ENCODE measurements around the gene FAM193A. TPM values are rescaled to one million over a fixed set of nuclear protein-coding genes. Genes with fewer than 3 reads are reported as not detected.
"Not testable (repeated sequence)": the region's sequence is repeated elsewhere in the genome, so short reads cannot be mapped to it uniquely, and the experiment has no call there.

The FAM193A gene
- total and polyA plus RNA-seq, 5 experiments from 2014 or later: 1.5 to 48.6 (median 4.3) TPM

DNA sequence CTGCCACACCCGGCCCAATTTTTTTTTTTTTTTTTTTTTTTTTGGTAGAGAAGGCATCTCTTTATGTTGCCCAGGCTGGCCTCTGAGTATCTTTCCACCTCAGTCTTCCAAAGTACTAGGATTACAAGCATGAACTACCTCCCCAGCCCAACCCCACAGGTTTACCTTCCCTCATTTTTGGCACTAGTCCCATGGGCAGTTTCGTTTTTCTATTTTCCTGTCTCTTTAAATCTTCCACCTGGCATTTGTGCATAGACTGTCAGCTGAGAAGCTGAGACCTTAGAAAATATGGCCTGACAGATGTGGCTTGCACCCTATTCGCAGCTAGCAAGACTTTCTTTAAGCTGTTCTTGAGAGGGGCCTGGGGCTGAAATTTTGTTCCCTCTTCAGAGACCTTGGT lies 191.8 kb downstream of the FAM193A start:
- POLR2A ChIA-PET: interaction anchor here (0.7 kb wide), 1 partner anchor 27 kb away, joined by 5 read pairs; no protein-coding TSS in a partner anchor

DNA sequence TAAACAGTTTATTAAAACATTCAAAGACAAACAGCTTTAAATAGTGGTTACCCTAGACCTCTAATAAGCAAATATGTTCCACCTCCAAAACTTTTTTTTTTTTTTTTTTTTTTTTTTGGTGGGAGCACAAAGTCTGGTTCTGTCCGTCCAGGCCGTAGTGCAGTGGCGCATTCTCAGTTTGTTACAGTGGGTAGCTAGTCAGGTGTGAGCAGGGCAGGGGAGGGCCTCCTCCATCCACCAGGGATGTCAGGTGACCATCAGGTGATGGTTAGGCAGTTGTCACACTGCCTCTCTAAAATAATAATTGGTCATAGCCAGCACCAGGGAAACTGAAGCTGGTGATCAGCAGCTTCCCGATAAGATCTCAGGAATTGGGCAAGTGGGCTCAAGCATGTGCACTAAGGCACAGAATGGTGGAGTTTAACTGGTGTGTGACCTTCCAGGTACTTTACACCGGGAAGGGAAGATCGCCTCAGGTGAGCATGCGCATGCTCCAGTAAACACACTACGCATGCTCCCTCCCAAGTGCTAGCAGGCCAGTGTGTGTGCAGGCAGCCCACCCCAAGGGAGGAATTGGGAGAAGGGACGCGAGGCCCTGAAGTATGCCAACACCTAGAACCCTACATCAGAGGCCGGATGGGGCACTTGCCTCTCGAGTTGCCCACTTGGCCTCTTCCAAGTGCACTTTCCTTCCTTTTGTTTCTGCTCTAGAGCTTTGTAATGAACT lies 192.5 kb downstream of the FAM193A start:
- POLR2A ChIA-PET: no interaction called here
- Mint-ChIP-seq H3K4me1 (peaks cover 8 to 11% (median 10%) of the 10 kb centered on the region in 4 donors), H3K4me3 (no peak overlapping the region), H3K36me3 (peaks cover 0 to 46% (median 11%) of the 10 kb centered on the region in 3 donors), H3K27me3 (no peaks in the 10 kb centered on the region), H3K27ac (peak overlapping the region in 2 of 10 donors; percentile 55 to 66), H3K9me3 (no peaks in the 10 kb centered on the region)
- DNase-seq (no peak), ATAC-seq (no peak)

More for the DNA sequence above, 191.8 kb downstream of the FAM193A start:
- Mint-ChIP-seq H3K9me3 (no peaks in the 10 kb centered on the region), H3K36me3 (peaks cover 0 to 44% (median 11%) of the 10 kb centered on the region in 3 donors), H3K27me3 (no peaks in the 10 kb centered on the region), H3K27ac (peak overlapping the region in 1 of 10 donors; percentile 18), H3K4me1 (peaks cover 13 to 14% (median 13%) of the 10 kb centered on the region in 4 donors), H3K4me3 (no peak overlapping the region)
- no peak for DNase-seq
- no peak for ATAC-seq

DNA sequence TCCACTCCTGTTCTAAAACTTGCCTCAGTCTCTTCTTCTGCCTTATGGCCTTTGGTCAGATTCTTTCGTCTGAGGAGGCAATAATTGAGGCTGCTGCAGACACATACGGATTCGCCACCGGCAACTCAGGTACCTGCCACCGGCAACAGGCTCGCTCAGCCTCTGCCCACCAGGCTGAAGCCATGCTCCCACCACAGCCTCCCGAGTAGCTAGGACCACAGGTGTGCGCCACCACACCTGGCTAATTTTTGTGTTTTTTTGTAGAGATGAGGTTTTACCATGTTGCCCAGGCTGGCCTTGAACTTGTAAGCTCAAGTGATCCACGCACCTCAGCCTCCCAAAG lies 193.1 kb downstream of the FAM193A start:
- Mint-ChIP-seq H3K27me3 (no peaks in the 10 kb centered on the region), H3K9me3 (peaks cover 0 to 3% (median 0%) of the 10 kb centered on the region in 9 donors), H3K4me3 (no peak overlapping the region), H3K27ac (peak overlapping the region in 2 of 10 donors; percentile 55 to 66), H3K36me3 (peaks cover 2 to 49% (median 16%) of the 10 kb centered on the region in 3 donors), H3K4me1 (peaks cover 3 to 7% (median 5%) of the 10 kb centered on the region in 4 donors)
- no peak for ATAC-seq
- DNase-seq: no peak
- POLR2A ChIA-PET: no interaction called here

DNA sequence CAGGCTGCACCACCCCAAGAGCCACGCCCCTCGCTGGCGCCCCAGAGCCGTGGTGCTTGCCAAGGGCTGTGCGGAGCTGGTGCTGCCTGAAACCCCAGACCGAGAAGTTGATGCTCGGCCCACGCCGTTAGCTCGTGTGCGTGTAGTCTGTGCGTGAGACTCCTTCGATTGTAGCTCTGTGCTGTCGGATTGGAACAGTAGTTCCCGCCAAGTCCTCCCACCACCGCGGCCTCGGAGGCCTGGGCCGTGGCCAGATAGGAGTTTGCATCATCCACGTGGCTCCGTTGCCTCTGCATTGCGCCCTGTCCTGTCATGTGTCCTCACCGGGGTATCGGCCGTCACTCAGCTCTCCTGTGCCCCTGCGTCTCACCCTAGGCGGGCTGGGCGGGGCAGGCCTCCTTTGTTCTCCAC lies 195.5 kb downstream of the FAM193A start:
- Mint-ChIP-seq H3K9me3 (peaks cover 0 to 25% (median 8%) of the 10 kb centered on the region in 9 donors), H3K4me1 (peaks cover 0 to 6% (median 2%) of the 10 kb centered on the region in 4 donors), H3K4me3 (no peak overlapping the region), H3K27me3 (no peaks in the 10 kb centered on the region), H3K27ac (peak overlapping the region in 4 of 10 donors; percentile 19 to 74 (median 48)), H3K36me3 (peaks cover 11 to 51% (median 33%) of the 10 kb centered on the region in 3 donors)
- no peak for DNase-seq
- POLR2A ChIA-PET: interaction anchor here (0.6 kb wide), 1 partner anchor 131 kb away, joined by 3 read pairs; no protein-coding TSS in a partner anchor
- ATAC-seq: no peak

DNA sequence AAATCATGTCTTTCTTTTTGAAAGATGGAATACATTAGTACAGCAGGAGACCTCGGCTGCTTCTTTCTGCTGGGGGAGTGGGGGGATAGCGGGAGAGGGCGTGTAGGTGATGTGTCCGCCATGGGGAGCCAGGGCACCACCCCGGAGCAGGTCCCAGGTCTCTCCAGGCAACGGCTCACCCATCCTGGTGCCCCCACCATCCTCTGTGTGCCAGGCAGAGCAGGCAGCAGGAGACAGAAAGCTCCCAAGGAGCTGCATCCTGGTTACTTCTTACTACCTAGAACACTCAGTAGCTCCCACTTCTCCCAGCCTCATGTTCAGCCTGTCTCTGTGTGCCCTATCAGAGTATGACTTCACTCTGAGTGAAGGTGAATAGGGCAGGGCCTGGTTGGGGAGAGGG lies 196.1 kb downstream of the FAM193A start:
- H3K27ac Mint-ChIP-seq: peak overlapping the region in 3 of 10 donors; percentile 47 to 74 (median 58)
- H3K9me3 Mint-ChIP-seq: peaks cover 0 to 25% (median 8%) of the 10 kb centered on the region in 9 donors
- no peak for ATAC-seq
- H3K36me3 Mint-ChIP-seq: peaks cover 11 to 49% (median 33%) of the 10 kb centered on the region in 3 donors
- H3K4me3 Mint-ChIP-seq: no peak overlapping the region
- H3K27me3 Mint-ChIP-seq: no peaks in the 10 kb centered on the region
- POLR2A ChIA-PET: interaction anchor here (0.6 kb wide), 1 partner anchor 15 kb away, joined by 4 read pairs; no protein-coding TSS in a partner anchor
- no peak for DNase-seq
- H3K4me1 Mint-ChIP-seq: peaks cover 0 to 6% (median 2%) of the 10 kb centered on the region in 4 donors

DNA sequence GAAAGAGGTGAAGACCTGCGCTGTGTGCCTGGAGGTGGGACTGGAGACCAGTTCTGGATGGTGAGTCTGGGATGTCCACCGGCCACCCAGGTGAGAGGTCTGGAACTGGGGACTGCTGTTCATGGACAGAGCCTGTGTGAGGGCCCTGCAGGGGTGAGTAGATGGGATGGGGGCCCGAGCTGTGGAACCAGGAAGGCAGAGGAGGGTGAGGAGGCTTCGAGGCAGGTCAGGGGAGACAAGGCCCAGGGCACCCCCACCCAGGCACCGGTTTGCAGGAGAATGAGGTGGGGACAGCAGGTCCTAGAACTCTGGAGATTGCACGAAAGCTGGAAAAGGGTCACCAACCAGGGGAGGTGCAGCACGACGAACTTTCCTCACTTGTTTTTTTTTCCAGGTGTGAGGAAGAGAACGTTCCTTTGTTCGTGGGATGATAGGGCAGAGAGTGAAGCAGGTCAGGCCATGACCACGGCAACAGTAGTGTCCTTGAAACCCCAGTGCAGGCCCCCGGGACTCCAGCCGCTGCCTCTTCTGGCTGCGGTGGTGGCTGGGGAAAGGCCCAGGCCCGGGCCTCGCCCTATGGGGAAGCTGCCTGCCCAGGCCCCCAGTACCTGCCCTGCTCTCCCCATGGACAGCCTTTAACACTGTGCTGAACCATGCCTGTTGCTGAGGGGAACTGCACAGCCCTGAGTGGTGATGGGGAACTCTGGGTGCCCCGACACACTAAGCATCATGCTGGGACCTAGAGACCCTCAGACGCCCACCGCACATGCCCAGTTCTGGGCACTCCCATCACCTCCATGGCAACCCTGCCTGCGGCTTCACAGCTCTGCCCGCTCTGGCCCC lies 196.8 kb downstream of the FAM193A start:
- no peak for DNase-seq
- Mint-ChIP-seq H3K4me1 (peaks cover 0 to 7% (median 2%) of the 10 kb centered on the region in 4 donors), H3K27me3 (no peaks in the 10 kb centered on the region), H3K27ac (peak overlapping the region in 3 of 10 donors; percentile 47 to 58 (median 51)), H3K9me3 (peaks cover 0 to 25% (median 8%) of the 10 kb centered on the region in 9 donors), H3K36me3 (peaks cover 11 to 49% (median 33%) of the 10 kb centered on the region in 3 donors), H3K4me3 (no peak overlapping the region)
- ATAC-seq: no peak
- POLR2A ChIA-PET: interaction anchor here (0.6 kb wide), 1 partner anchor 16 kb away, joined by 4 read pairs; no protein-coding TSS in a partner anchor

DNA sequence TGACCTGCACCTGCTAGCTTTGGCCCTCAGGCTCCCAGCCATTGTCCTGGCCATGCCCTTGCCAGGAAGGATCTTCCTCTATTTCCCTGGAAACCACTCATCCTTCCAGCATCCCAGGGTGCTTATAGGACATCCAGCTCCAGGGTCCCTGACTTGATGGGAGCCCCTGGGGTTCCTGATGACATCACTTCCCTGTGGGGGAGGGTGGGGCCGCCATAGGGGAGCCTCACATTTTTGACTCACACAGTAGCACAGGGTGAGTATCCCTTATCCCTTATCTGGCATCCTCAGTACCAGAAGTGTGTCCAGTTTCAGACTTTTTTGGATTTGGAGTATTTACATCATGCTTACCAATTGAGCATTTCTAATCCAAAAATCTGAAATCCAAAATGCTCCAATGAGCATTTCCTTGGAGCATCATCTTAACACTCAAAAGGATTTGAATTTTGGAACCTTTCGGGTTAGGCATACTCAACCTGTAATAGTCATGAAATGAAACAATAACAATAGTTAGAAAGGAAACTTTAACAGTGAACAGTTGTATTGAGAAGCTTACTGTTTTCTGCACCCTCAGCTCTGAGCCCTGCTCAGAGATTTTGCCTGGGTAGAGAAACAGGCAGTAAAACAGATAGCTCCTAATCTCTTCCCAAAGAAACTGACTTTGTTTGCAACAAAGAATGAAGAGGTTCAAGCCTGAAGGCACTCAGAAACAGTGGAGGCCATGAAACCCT lies 197.6 kb downstream of the FAM193A start:
- POLR2A ChIA-PET: interaction anchor here (0.5 kb wide), 1 partner anchor 9 kb away, joined by 6 read pairs; no protein-coding TSS in a partner anchor

DNA sequence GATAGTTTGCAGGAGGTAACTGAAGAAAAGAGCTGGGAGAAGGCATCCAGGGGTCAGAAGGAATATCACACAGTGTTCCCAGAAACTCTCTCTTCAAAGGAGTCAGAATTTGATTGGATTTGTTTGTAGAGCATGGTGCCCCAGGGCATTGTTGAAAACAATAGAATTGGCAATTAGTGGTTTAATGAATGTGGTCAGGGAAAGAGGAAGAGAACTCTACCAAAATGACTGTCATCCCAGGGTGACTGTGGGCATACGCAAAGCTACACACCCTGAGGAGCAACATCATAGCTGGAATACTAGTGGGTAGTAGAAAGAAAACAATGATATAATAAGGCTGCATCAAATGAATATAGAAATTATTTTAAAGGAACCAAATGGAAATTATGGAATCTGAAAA lies 198.2 kb downstream of the FAM193A start:
- Mint-ChIP-seq H3K9me3 (peaks cover 0 to 25% (median 9%) of the 10 kb centered on the region in 9 donors), H3K36me3 (peaks cover 11 to 44% (median 28%) of the 10 kb centered on the region in 3 donors), H3K27ac (peak overlapping the region in 5 of 10 donors; percentile 1 to 70 (median 16)), H3K4me3 (no peak overlapping the region), H3K4me1 (peaks cover 0 to 10% (median 2%) of the 10 kb centered on the region in 4 donors), H3K27me3 (no peaks in the 10 kb centered on the region)
- DNase-seq (no peak), ATAC-seq (no peak)
- POLR2A ChIA-PET: interaction anchor here (0.6 kb wide), 1 partner anchor 114 kb away, joined by 4 read pairs; no protein-coding TSS in a partner anchor

More for the DNA sequence above, 197.6 kb downstream of the FAM193A start:
- Mint-ChIP-seq H3K4me3 (no peak overlapping the region), H3K4me1 (peaks cover 0 to 10% (median 2%) of the 10 kb centered on the region in 4 donors), H3K27ac (peak overlapping the region in 6 of 10 donors; percentile 14 to 70 (median 38)), H3K36me3 (peaks cover 11 to 48% (median 33%) of the 10 kb centered on the region in 3 donors), H3K27me3 (no peaks in the 10 kb centered on the region), H3K9me3 (peaks cover 0 to 25% (median 9%) of the 10 kb centered on the region in 9 donors)
- DNase-seq (no peak), ATAC-seq (no peak)

DNA sequence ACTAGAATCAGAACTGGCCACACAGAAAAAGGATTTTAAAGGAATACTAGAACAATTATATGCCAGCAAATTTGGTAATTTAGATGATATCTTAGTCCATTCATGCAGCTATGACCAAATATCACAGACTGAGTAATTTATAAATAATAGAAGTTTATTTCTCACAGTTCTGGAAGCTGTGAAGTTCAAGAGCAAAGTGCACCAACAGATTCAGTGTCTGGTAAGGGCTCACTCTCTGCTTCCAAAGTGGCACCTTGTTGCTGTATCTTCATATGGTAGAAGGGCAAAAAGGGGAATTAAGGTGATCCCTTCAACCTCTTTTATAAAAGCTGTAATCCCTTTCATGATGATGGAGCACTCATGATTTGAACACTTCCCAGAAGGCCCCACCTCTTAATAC lies 199.4 kb downstream of the FAM193A start:
- Mint-ChIP-seq H3K4me3 (no peak overlapping the region), H3K9me3 (peaks cover 0 to 25% (median 9%) of the 10 kb centered on the region in 9 donors), H3K4me1 (peaks cover 0 to 14% (median 2%) of the 10 kb centered on the region in 4 donors), H3K27ac (peak overlapping the region in 1 of 10 donors; percentile 16), H3K27me3 (no peaks in the 10 kb centered on the region), H3K36me3 (peaks cover 11 to 39% (median 24%) of the 10 kb centered on the region in 3 donors)
- no peak for DNase-seq
- POLR2A ChIA-PET: no interaction called here
- ATAC-seq: no peak

DNA sequence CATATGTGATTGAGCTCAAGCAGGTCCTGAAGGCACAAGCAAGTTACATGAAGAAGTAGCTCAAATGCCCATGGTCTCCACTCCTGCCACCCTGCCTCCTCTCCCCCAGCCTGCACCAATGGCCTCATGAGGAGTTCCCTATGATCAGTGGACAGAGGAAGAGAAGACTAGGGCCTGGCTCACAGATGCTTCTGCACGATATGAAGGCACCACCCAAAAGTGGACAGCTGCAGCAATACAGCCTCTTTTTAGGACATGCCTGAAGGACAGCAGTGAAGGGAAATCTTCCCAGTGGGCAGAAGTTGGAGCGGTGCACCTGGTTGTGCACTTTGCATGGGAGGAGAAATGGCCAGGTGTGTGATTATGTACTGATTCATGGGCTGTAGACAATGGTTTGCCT lies 201.8 kb downstream of the FAM193A start:
- H3K27me3 Mint-ChIP-seq: not testable (repeated sequence)
- H3K27ac Mint-ChIP-seq: peak overlapping the region in 3 of 10 donors; percentile 23 to 68 (median 46)
- peak overlapping the region in 1 of 10 donors; percentile 48 for H3K4me3 Mint-ChIP-seq

DNA sequence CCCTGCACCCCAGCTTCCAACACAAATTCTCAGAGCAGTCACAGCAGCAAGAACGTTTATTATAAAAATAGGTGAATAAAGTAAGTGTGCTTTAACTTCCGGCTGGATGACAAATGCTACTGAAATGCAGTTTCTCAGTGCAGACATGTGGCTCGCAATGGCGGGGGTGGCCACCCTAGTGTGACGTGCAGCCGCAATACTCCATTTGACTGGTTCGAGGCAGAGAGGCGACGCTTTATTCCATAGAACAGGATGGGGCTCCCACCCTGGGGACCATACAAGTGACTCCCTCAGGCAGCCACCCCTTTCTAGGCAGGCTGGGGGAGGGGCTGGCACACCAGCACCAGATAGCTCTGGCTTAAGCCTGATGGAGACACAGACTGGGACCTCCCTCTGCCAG lies 205.2 kb downstream of the FAM193A start:
- POLR2A ChIA-PET: no interaction called here
- Mint-ChIP-seq H3K4me1 (peaks cover 0 to 14% (median 8%) of the 10 kb centered on the region in 4 donors), H3K27ac (peak overlapping the region in 5 of 10 donors; percentile 9 to 75 (median 52)), H3K4me3 (no peak overlapping the region), H3K9me3 (peaks cover 0 to 9% (median 3%) of the 10 kb centered on the region in 9 donors), H3K36me3 (peaks cover 0 to 50% (median 11%) of the 10 kb centered on the region in 3 donors), H3K27me3 (no peaks in the 10 kb centered on the region)
- ATAC-seq (no peak), DNase-seq (no peak)

More for the DNA sequence above, 201.8 kb downstream of the FAM193A start:
- Mint-ChIP-seq H3K36me3 (peaks cover 11 to 32% (median 22%) of the 10 kb centered on the region in 3 donors), H3K9me3 (peaks cover 0 to 25% (median 9%) of the 10 kb centered on the region in 9 donors)
- DNase-seq, POLR2A ChIA-PET, H3K4me1 Mint-ChIP-seq, ATAC-seq: not testable (repeated sequence)

Measured in naive thymus-derived CD8-positive, alpha-beta T cell (primary cell).